HG03469 (cell line): ENCODE data around the gene HK1.

Source experiments
- ATAC-seq: cut with Tn5 transposase; IDR thresholded peaks from one replicate; pipeline ENCODE4 v1.9.1; 2021; ENCODE audit warnings: mild to moderate bottlenecking, moderate library complexity, moderate number of reproducible peaks; ENCODE audit not compliant: unreplicated experiment

HK1 gene

DNA sequence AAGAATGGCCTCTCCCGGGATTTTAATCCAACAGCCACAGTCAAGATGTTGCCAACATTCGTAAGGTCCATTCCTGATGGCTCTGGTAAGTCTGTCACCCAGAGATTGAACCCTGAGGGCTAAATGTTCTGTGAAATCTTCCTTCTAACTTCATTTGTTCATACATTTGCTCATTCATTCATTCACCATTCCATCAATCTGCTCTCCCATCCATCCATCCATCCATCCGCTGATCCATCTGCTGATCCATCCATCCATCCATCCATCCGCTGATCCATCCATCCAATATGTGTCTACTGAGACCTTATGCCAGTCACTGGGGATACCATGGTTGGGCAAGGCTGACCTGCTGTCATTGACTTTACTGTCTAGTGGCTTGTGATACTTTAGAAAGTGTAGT is 65.6 kb downstream of the HK1 start:
- no peak for ATAC-seq

DNA sequence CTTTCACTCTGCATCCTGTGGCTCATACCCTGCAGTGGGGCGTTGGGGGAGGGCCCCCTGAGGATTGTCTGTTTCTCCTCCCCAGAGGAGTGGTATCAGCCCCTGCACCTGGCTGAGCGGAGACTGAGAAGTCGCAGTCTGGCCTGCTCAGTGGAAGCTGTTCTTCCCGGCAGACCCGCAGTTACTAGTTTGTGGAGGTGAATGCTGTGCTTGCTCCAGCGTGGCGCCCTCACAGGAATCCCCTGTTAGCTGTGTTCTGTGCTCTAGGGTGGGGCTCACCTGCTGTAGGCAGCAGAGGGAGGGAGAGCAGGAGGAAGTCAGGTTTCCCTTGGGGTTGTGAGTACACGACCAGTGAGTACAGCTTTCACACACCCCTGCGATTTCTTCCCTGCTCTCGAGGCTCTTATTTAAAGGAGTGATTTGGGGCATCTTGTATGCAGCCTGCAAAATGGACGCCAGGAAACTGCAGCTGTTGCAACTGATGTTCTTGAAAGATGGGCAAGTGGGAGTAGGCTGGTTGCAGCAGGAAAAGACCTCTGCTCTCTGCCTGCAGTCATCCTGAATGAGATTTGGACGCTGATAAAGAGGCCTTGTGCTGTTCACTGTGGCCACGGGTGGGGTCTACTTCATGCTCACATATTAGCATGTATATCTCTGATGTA is 66.4 kb downstream of the HK1 start:
- ATAC-seq = peak; percentile 62

DNA sequence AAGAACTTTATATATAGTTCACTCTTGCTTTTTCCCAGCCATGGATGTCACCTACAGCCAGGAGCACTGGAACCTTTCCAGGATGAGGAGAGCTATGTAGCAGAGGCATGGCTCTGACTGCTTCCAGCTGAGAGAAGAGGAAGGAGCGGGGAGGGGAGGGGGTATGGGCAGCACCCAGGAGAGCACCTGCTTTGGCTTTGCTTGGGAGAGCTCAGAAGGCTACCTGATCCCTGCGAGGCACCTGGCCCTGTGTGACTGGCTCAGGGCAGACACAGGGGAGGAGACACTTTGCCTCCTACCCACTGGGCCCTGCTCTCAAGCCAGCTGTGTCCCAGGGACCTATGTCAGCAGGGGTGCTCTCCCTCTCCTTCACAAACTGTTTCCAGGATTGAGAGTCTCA is 67.1 kb downstream of the HK1 start:
- ATAC-seq = no peak

DNA sequence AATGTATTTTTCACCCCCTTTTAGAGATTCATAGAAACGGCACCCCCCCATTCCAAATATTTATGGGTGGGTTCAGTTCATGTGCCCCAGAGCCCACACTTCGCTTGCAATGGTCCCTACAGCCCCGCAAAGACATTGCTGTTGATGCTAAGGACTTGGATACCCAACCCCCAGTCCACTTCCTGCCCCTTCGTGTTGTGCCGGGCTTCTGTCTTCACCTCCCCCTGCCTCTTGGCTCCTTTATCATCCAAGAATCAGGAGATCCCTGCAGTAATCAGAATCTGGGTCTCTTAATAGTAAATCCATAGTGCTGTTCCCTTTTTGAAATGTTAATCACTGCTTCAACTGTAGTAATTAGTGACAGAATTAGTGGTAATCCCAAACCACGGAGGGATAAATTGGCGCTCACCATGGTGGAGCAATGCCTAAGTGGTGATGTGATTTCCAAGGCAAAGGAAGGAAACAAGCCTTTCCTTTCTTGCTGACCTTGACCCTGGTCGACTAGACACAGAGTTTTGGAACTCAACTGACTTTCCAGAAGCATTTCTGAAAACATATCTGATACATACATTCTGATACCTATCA is 67.7 kb downstream of the HK1 start:
- no peak for ATAC-seq

DNA sequence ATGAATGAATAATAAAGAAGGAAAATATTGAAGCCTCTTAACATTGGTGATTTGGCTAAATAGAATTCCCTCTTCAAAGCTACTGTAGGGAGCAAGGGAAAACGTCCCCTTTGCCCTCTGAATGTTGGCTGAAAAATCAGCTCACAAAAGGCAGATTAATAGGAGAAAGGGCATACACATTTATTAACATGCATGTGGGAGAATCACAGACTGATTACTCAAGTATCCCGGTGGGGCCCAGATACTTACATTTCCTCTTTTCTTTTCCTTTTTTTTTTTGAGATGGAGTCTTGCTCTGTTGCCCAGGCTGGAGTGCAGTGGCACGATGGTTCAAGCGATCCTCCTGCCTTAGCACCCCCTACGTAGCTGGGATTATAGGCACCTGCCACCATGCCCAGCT is 68.5 kb downstream of the HK1 start:
- ATAC-seq = no peak

DNA sequence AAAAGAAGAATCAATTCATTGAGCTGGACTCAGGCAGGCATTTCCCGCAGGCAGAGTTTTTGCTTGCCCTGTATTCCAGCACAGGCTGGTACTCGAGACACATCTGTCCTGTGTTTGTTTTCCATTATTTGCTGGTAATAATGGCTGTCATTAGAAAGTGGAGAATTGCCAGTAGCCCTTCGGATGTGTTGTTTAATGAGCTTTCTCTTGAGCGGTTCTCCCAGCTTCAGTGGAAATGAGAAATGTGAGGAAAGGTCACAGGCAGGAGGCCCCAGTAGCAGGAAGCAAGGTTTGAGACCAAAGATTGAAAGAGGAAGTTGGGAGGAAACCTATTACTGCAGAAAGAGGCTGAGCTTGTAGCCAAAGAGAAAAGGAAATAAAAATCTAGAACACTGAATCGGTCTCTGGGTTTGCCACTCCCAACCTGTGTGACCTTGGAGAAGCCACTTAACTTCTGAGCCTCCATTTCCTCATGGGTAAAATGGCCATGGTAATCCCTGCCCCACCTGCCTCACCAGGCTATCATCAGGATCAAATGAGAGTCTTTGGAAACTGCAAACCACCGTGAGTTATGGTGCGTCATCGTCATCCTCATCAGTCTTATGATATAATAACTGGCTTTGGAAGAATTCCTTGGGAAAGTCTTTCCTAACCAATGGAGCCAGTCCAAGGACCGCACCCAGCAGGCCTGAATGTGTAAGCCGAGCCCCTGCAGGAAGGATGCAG is 70.7 kb downstream of the HK1 start:
- no peak for ATAC-seq

DNA sequence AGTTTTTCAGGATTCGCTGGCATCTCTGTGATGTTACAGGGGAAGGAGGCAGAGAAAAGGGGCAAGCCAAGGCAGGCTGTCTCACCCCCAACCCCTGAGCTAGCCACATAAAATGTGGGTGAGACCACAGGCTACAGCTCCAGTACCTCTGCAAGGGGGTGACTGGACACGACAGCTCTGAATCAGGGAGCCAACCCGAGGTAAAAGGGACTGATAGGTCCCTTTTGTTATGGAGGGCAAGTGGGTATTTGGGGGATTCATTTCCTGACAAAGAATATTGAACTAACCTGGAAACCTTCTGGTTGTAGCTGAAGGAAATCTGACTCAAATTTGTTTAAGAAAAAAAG is 71.2 kb downstream of the HK1 start:
- ATAC-seq = no peak

DNA sequence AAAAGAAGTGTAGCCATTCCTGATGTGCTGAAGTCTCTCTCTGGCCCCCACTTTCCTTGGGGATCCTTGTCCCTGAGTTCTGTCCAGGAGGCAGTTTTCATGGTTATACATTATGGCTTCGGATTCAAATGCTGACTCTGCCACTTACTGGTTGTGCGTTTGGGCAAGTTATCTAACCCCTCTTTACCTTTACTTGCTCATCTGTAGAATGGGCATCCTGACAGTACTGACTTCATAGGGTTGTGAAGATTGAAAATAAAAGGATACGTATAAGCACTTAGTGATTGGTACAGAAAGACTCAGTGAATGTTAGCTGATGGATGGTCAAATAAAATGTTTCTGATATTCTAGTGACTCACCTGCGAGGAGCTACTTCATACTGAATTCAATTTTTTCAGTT is 73.3 kb downstream of the HK1 start:
- no peak for ATAC-seq

DNA sequence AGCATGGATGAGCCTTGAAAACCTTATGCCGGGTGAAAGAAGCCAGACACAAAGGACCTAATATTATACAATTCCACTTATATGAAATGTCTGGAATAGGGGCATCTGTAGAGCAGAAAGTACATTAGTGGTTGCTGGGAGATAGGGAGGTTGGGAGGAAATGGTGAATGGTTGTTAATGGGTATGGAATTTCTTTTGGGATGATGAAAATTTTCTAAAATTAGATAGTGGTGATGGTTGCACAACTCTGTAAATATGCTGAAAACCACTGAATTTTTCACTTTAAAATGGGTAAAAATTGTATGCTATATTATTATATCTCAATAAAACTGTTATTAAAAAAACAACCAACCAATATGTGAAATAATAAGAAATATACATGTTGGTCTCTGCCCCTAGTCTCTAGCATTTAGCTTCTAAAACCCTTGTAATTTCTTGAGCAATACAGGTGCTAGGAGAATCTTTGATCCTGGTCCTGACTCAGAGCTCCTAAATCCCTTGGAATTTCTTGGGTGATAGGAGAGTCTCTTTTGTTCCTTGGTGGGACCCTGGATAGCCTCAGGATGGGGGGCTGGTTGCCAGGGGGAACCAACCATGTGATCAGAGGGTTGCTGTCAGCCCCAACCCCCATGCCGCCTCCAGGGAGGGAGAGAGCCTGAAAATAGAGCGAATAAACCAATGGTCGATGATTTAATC is 74.4 kb downstream of the HK1 start:
- ATAC-seq = no peak

DNA sequence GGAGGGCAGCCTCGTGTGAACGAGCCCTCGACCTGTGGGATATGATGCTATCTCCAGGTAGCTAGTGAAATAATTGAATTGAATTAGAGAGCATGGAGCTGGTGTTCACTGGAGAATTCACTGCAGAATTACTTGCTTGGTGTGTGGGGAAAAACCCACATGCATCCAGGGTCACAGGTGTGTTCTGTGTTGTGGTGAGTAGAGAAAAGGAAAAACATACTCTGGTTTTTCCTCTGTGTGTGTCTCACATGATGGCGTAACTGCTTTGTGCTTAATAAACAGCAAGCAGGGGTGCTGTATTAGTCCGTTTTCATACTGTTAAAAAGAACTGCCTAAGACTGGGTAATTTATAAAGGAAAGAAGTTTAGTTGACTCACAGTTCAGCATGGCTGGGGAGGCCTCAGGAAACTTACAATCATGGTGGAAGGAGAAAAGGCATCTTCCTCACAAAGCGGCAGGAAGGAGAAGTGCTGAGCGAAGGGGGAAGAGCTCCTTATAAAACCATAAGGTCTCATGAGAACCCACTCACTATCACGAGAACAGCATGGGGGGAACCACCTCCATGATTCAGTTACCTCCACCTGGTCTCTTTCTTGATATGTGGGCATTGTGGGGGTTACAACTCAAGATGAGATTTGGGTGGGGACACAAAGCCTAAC is 75.8 kb downstream of the HK1 start:
- ATAC-seq = no peak

DNA sequence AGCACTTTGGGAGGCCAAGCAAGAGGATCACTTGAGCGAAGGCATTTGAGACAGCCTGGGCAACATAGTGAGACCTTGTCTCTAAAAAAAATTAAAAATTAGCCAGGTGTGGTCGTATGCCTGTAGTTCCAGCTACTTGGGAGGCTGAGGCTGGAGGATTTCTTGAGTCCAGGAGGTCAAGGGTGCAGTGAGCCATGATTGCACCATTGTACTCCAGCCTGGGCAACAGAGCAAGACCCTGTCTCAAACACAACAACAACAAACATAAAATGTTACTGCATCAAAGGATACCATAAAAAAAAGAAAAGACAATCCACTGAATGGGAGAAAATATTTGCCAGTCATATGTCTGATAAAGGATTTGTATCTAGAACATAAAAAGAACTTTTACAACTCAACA is 77.9 kb downstream of the HK1 start:
- ATAC-seq = no peak

DNA sequence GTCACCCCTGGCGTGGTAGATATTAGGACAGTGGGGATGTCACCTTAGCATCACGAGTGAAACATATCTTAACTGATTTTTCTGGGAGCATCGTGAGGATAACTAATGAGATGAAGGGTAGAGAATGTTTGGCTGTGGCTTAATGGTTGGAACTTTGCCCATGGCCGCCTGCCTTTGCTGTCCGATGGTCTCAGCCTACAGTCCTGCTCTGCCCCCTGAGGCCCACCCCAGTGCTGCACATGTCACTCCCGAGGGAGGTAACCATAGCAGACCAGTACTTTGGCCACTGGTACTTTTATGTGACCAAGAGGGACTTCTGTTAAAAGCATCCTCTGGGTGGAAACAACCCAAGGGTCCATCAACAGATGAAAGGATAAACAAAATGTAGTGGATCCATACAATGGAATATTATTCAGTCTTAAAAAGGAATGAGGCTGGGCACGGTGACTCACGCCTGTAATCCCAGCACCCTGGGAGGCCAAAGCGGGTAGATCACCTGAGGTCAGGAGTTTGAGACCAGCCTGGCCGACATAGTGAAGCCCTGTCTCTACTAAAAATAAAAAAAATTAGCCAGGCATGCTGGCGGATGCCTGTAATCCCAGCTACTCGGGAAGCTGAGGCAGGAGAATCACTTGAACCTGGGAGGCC is 80.0 kb downstream of the HK1 start:
- no peak for ATAC-seq

DNA sequence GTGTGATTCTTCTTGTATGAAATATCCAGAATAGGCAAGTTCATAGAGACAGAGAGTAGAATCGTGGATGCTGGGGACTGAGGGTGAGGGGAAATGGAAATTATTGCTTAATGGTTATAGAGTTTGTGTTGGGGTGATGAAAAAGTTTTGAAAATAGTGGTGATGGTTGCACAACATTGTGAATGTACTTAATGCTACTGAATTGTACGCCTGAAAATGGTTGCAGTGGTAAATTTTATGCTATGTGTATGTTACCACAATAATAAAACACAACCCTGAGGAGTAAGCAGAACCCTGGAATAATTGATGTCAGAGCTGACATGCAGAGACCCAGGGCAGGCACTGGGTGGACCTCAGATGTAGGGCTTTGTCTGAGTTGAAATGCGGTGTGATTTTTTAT is 80.9 kb downstream of the HK1 start:
- no peak for ATAC-seq

DNA sequence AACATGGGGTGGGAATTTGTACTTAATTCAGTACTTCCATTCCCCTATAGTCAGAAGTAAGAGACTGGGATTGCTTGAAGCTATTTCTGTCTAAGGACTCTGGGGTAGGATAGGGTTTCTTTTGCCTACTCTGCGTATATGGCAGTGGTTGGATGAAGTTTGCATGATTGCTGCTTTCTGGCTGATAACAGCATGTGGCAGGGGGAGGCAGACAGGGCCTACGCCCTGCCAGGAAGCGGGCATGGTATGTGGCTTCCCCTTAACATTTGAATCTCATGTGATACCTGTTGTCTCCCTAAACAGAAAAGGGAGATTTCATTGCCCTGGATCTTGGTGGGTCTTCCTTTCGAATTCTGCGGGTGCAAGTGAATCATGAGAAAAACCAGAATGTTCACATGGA is 81.3 kb downstream of the HK1 start:
- no peak for ATAC-seq

DNA sequence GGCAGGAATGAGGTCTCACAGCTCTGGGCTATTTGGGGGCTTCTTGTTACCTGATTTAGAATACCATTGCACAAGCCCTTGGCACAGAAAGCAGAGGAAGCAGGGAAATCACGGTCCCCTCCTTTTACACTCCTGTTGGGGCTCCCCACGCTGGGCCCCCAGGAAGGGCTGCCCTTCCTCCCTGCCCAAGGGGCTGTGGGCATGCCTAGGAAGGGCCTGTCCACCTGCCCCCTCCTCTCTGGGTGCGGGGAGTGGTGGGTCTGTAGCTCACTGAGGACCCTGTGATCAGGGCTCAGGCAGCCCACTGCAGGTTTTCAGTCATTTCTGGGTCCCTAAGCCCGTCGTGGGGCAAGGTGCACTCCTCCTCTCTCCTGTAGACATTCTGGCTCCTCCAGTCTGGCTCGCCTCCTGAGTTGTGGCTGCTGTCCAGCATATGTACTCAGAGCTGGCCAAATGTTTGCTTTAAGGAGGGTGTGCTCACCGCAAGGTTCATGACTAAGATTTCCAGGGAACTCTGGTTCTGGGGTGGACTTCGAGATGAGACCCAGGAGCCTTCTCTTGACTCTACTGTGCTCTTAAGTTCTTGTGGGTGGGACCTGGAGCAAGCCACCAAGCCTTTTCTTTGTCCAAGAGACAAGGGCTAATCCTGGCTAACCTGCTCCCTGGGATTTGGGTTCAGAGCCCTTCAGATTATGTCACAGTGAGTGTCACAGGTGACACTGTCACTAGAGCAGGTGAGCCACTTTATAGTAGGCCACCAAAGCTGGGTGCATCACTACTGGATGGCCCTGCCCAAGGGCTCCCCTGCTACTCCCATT is 82.4 kb downstream of the HK1 start:
- ATAC-seq = no peak

DNA sequence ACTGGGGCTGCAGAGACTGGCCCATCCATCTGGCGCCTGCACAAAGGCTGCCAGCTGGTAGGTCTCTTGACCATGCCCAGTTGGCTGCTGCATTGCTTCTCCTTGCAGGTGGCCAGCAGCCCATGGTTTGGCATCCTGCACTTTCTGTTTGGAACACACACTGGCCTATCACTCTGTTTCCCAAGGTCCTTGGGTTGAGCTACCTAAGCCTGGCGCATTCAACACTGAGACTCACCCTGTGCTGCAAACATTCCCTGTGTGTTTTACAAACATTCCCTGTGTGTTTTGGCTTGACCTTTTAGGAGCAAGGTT is 83.0 kb downstream of the HK1 start:
- ATAC-seq = no peak

DNA sequence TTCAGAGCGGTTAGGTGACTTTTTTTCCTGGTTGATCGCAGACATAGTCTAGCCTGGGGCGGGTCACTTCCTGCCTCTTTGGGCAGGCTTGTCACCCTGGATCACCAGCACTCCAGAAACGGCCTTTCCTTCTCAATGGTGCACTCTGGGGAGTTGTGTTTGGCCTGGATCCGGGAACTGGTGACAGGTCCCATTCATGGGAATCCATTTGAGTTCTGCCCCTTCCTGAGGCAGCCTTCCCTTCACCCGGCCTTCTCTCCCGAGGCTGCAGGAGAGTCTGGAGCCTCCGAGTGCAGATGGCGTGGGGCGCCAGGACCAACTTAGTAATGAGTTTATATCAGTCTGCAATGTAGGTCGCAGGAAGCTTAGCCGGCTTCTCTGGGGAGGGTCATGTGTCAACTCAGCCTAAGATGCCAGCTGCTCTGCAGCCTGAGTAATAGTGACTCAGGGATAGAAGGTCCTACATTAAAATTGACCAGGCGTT is 84.2 kb downstream of the HK1 start:
- no peak for ATAC-seq

DNA sequence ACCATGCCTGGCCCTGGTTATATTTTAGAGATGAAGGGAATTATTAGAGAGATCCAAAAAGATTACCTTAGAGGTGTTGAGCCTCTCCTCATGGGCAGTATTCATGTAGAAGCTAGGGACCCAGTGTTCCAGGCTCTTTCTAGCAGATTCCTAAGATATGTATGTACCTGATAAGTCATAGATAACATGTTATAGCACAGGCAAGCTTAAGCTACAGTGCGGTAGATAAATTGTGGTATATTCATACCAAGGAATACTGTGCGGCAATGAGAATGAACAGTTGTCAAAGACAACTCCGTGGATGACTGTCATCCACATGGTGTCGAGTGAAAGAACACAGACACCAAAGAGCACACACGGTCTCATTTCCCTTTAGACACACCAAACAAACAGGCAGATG is 85.4 kb downstream of the HK1 start:
- no peak for ATAC-seq

DNA sequence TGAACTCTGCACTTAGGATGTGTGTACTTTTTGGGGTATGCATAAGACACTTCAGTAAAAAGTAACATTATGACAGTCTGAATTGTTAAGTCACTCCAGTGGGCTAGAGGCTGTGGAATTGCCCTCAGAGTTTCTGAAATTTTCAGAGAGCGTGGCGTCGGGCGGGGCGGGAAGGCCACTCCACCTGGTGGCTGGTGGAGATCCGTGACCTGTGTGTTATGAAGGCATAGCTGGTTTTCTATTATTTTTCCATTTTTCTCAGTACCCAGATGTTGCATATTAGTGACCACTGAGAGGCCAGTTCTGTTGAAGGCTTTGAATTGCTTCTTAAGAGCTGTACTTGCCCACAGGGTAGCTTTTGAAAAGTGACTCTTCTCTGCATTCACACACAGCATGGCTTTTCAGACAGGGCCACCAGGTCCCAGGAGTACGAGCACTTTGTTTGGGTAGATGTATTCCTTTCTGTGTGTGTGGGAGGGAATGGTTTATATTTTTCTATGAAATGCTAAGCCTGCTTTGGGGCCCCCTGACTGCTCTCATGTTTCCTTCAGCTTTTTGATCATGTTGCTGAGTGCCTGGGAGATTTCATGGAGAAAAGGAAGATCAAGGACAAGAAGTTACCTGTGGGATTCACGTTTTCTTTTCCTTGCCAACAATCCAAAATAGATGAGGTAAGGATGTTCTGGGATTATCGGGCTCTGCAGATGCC is 86.1 kb downstream of the HK1 start:
- ATAC-seq = no peak

DNA sequence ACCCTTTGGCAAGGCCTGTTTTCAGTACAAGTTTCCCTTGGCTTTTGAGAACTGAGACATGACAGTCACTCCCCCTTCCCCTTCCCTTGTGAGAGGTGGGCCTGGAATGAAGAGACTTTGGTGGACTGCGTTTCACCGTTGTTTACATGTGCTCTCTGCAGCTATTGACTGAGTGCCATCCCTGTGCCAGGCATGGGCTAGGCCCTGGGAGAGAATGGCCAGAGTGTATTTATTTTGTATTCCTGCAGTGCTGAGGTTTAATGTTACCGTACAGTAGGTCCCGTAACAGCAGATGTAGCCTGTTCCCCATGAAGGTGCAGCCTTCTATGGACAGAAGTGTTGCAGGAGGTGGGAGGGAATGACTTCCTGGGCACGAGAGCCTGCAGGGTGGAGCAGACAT is 88.4 kb downstream of the HK1 start:
- ATAC-seq = no peak
